HepG2 (cell line): ENCODE data around the gene ADCY9. TPM values are rescaled to one million over a fixed set of nuclear protein-coding genes. Genes with fewer than 3 reads are reported as not detected.

Source experiments
- BCL6 ChIP-seq: IDR thresholded peaks from 2 replicates; pipeline ENCODE4 v1.6.1; 2016; ENCODE audit warnings: missing genetic modification reagents, missing compliant biosample characterization
- GABPA ChIP-seq, 2 experiments: IDR thresholded peaks; 2 replicates each; pipeline ENCODE4 v1.6.1; 2011 to 2016; ENCODE audit warnings: low read depth in 2 of 2, low read length in 1 of 2, missing biosample characterization in 1 of 2, missing genetic modification characterization in 1 of 2
- GZF1 ChIP-seq: sonication (generic); formaldehyde crosslinking; IDR thresholded peaks from 2 replicates; pipeline ENCODE4 v1.5.1; 2020; ENCODE audit warnings: mild to moderate bottlenecking, missing genetic modification reagents
- IKZF1 ChIP-seq: fragments of 450-650 bp; IDR thresholded peaks from 2 replicates; pipeline ENCODE4 v1.7.1; 2016
- IKZF5 ChIP-seq: IDR thresholded peaks from 2 replicates; pipeline ENCODE4 v1.6.1; 2018; ENCODE audit warnings: missing genetic modification reagents, mild to moderate bottlenecking, missing compliant biosample characterization
- ISL2 ChIP-seq: sonication (generic); formaldehyde crosslinking; IDR thresholded peaks from 2 replicates; pipeline ENCODE4 v1.5.0; 2020; ENCODE audit warnings: missing genetic modification reagents
- MAX ChIP-seq: IDR thresholded peaks from 2 replicates; pipeline ENCODE4 v1.6.1; 2012; ENCODE audit warnings: inconsistent platforms
- NCOA2 ChIP-seq: sonication (generic); formaldehyde crosslinking; IDR thresholded peaks from 2 replicates; pipeline ENCODE4 v1.8.0; 2022; ENCODE audit warnings: inconsistent platforms
- PATZ1 ChIP-seq: sonication (generic); formaldehyde crosslinking; IDR thresholded peaks from 2 replicates; pipeline ENCODE4 v1.4.0; 2020; ENCODE audit warnings: missing genetic modification reagents
- RARA ChIP-seq: IDR thresholded peaks from 2 replicates; pipeline ENCODE4 v1.6.1; 2016; ENCODE audit warnings: missing genetic modification reagents, missing compliant biosample characterization
- SUZ12 ChIP-seq: fragments of 150-350 bp; IDR thresholded peaks from 2 replicates; pipeline ENCODE4 v1.6.1; 2014; ENCODE audit warnings: low read depth, low read length
- TFE3 ChIP-seq: IDR thresholded peaks from 2 replicates; pipeline ENCODE4 v1.6.1; 2016
- THAP8 ChIP-seq: sonication (generic); formaldehyde crosslinking; IDR thresholded peaks from 2 replicates; pipeline ENCODE4 v1.5.1; 2020; ENCODE audit warnings: missing genetic modification reagents, mild to moderate bottlenecking, borderline replicate concordance
- ZBTB39 ChIP-seq: sonication (generic); formaldehyde crosslinking; IDR thresholded peaks from 2 replicates; pipeline ENCODE4 v1.5.0; 2020; ENCODE audit warnings: missing genetic modification reagents
- ZC3H13 ChIP-seq: sonication (generic); formaldehyde crosslinking; IDR thresholded peaks from 2 replicates; pipeline ENCODE4 v1.8.1; 2023; ENCODE audit warnings: mild to moderate bottlenecking, missing genetic modification reagents, moderate library complexity
- ZNF562 ChIP-seq: sonication (generic); formaldehyde crosslinking; IDR thresholded peaks from 2 replicates; pipeline ENCODE4 v1.8.0; 2022; ENCODE audit warnings: missing genetic modification reagents, borderline replicate concordance
- ZNF574 ChIP-seq: sonication (generic); formaldehyde crosslinking; IDR thresholded peaks from 2 replicates; pipeline ENCODE4 v1.4.0; 2020; ENCODE audit warnings: missing genetic modification reagents
- ZNF737 ChIP-seq: sonication (generic); formaldehyde crosslinking; IDR thresholded peaks from 2 replicates; pipeline ENCODE4 v1.5.0; 2020; ENCODE audit warnings: missing genetic modification reagents, mild to moderate bottlenecking, borderline replicate concordance
- polyA plus RNA-seq, 8 experiments: library from polyadenylated mRNA; depleted of rRNA in 3 of 8; stranded (reverse) in 7 of 8; unstranded in 1 of 8; fragments of >200 nt; fragmentation: Illumina TruSeq in 4 of 8; extraction: Trizol in 4 of 8; gene quantifications; 2 replicates each; pipeline versions ENCODE4 v1.2.1 to v1.2.3, GENCODE V29; 2011 to 2016; ENCODE audit warnings: low read depth in 4 of 8, missing spikeins in 1 of 8, mixed read lengths in 1 of 8; ENCODE audit not compliant: insufficient read depth in 1 of 8
- total RNA-seq, 5 experiments: library from RNA; depleted of rRNA; stranded (reverse); fragments of >200 nt; fragmentation: Illumina TruSeq; extraction: Trizol; gene quantifications; 2 replicates each; pipeline ENCODE4 v1.2.3, GENCODE V29; 2016; ENCODE audit warnings: low read depth in 1 of 5

Gene ADCY9
- total and polyA plus RNA-seq, 2 of the 13 experiments (the other 11 are each of a cell fraction or from before 2014, with no cell fraction given) = 11.2 to 13.9 TPM

- TF ChIP-seq ZNF737 (CRISPR knock-in tag) = no peak
- no peak for TF ChIP-seq SUZ12
- no peak for TF ChIP-seq IKZF1
- peak; percentile 42; the same call in 1 of the 2 replicates for TF ChIP-seq TFE3 (CRISPR knock-in tag)
- TF ChIP-seq ZBTB39 (CRISPR knock-in tag) = no peak; the same call in 1 of the 2 replicates
- peak; percentile 58 for TF ChIP-seq NCOA2 (CRISPR knock-in tag)
- TF ChIP-seq BCL6 = 0 out of 2 replicates have a peak, but pooled peaks have one; percentile 48
- TF ChIP-seq ZNF562 (CRISPR knock-in tag) = no peak
- TF ChIP-seq MAX = peak; percentile 87
- no peak for TF ChIP-seq GABPA (IDR thresholded peaks at IDR 0.05; ENCODE audit: low read depth, low read length)
- TF ChIP-seq GABPA (CRISPR knock-in tag; IDR thresholded peaks at IDR 0.05; ENCODE audit: low read depth) = no peak
- 0 out of 2 replicates have a peak, but pooled peaks have one; percentile 41 for TF ChIP-seq ZNF574 (CRISPR knock-in tag)
- TF ChIP-seq ISL2 (CRISPR knock-in tag) = no peak
- TF ChIP-seq RARA (CRISPR knock-in tag) = peak; percentile 52; the same call in 1 of the 2 replicates
- TF ChIP-seq ZC3H13 (CRISPR knock-in tag) = no peak
- TF ChIP-seq THAP8 (CRISPR knock-in tag) = no peak
- TF ChIP-seq IKZF5 = 0 out of 2 replicates have a peak, but pooled peaks have one; percentile 54
- no peak for TF ChIP-seq GZF1 (CRISPR knock-in tag)
- no peak for TF ChIP-seq PATZ1
Observed at GRCh38 chr16:4021070-4021779, 95.0 kb downstream of the ADCY9 start (continued).
